Cerebellar cortex (tissue), 1 donor: ENCODE results near the gene LZTR1.

ENCODE experiments used
- DNase-seq: peaks from one replicate; pipeline ENCODE4 v3.0.0-alpha.2; 2015; ENCODE audit warnings: low spot score

The LZTR1 gene

GRCh38 chr22:20951151-20951931, 30.8 kb upstream of the LZTR1 start:
- no peak for DNase-seq

DNA sequence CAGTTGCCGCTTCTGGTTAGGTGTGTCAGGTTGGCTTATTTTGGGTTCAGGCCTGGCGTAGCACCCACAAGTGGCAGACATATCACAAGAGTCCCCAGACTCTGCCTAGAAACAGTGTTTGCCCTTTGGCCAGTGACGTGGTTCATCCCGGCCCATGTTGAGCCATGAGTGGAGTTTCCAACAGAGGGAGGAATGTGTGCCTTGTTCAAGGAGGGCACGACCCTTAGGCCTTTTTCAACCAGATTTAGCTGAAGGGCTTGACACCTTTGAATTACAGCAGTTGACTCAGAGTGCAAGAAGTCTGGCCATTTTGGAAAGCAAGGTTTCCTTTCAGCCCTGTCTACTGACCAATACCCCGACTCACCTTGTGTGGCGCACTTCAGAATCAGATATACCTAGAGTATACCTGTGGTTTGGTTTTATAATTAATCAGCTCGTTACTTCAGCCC, 30.1 kb upstream of the LZTR1 start:
- DNase-seq: no peak

GRCh38 chr22:20952544-20953341, 29.4 kb upstream of the LZTR1 start:
- no peak for DNase-seq

GRCh38 chr22:20953342-20953608, 28.8 kb upstream of the LZTR1 start:
- DNase-seq: no peak

GRCh38 chr22:20953668-20954500, 28.2 kb upstream of the LZTR1 start:
- DNase-seq: no peak

DNA sequence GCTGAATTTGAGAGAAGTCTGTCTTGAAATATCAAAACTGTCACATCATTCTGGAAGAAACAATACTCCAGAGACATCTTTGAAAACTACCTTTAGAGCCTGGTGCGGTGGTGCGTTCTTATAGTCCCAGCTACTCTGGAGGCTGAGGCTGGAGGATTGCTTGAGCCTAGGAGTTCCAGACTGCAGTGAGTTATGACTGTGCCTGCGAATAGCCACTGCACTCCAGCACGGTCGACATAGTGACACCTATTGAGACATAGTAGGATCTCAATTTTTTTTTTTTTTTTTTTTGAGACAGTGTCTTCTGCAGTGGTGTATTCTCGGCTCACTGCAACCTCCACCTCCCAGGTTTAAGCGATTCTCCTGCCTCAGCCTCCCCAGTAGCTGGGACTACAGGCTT, 26.5 kb upstream of the LZTR1 start:
- DNase-seq: no peak

- DNase-seq: peak; percentile 61
Measured at GRCh38 chr22:20956258-20957101, 25.6 kb upstream of the LZTR1 start.

DNA sequence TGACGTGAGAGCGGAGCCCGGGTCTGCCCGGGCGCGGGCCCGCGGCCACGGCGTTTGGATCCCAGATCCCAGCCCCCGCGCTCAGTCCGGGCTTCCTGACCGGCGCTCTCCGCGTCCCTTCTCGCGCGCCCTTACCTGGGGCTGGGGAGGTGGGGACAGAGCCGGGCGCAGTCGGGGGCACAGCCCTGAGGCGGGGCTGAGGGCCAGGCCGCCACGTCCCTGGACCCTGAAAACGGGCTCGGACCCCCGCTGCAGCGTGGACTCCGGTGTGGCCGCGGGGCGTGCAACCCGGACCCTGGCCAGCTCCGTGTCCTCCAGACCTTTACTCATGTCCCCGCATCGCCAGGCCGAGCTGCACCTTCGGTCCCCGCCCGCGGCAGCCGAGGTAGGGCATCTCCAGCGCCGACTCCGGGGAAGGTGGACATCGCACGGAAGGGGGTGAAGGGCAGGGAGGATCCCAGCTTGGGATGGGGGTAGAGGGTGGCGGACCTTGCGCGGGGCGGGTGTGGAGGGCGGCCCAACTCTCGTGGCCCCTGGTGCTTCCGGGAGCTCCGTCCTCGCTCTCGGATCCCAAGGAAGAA, 24.9 kb upstream of the LZTR1 start:
- no peak for DNase-seq

DNA sequence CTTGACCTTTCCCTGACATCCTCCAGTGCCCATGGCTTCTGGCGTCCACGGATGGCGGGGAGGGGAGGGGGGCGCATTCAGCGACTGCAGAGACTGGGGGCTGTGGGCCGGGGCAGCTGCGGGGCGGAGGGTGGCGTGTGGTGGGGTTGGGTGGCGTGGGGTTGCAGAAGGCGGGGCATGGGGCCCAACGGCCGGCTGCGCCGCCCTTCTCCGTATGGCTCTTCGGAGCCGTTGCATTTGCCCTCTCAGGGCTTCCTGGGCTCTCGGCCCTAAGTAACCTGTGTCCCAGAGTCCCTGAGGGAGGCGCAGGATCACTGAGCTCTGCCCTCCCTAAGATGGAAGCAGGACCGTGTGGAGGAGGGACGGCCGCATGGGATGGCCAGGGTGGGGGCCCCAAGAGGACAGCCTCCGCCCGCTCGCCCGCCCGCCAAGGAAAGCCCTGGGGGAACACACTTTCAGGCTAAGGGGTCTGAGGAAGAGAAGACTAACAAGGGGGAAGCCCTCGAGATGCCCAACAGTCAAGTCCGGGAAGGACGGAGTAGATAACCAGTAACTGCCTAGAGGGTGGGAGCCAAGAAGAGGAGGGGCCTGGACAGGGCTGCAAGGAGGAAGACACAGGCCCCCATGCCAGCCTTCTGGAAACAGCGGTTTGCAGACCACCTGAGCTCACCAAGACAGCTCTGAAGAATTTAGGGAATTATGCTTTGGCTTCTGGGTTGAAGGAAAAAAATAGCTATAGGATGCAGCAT, 24.2 kb upstream of the LZTR1 start:
- peak; percentile 68 for DNase-seq

DNA sequence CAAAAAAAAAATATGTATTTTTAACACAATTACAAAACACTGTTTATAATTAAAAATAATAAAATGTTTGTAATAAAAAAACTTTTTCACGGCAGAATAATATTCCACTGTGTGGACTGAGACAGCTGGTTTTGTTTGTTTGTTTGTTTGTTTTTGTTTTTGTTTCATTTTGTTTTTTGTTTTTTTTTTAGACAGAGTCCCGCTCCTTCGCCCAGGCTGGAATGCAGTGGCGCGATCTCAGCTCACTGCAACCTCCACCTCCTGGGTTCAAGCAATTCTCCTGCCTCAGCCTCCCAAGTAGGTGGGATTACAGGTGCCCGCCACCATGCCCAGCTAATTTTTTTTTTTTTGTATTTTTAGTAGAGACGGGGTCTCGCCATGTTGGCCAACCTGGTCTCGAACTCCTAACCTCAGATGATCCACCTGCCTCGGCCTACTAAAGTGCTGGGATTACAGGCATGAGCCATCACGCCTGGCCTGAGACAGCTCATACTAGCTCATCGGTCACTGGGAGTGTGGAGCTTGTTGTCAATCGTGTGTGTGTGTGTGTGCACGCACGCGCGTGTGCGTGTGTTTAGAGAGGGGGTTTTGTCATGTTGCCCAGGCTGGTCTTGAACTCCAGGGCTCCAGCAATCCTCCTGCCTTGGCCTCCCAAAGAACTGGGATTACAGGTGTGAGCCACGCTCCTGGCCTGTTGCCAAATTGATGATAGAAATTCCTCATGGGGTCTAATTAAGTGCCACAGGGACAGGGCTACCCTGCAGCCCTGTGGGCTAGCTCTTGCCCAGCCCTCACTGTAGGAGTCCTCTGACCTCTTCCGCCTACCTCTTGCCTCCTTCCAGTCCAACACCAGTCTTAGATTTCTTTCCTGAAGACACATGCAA, 22.3 kb upstream of the LZTR1 start:
- no peak for DNase-seq

GRCh38 chr22:20960609-20961008, 21.5 kb upstream of the LZTR1 start:
- no peak for DNase-seq

DNA sequence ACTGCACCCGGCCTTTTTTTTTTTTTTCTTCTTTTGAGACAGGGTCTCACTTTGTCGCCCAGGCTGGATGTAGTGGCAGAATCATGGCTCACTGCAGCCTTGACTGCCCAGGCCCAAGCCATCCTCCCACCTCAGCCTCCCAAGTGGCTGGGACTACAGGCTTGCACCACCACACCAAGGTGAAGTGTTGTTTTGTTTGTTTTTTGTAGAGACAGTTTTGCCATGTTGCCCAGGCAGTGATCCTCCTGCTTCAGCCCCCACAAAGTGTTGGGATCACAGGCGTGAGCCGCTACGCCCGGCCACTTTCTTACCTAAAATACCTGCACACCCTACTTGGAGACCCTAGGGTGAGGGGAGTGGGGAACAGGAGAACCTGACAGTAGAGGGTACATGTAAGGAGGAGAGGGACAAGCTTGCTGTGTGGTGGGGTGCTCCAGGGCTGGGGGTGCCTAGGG, 19.6 kb upstream of the LZTR1 start:
- no peak for DNase-seq

GRCh38 chr22:20963201-20964052, 18.7 kb upstream of the LZTR1 start:
- no peak for DNase-seq

DNA sequence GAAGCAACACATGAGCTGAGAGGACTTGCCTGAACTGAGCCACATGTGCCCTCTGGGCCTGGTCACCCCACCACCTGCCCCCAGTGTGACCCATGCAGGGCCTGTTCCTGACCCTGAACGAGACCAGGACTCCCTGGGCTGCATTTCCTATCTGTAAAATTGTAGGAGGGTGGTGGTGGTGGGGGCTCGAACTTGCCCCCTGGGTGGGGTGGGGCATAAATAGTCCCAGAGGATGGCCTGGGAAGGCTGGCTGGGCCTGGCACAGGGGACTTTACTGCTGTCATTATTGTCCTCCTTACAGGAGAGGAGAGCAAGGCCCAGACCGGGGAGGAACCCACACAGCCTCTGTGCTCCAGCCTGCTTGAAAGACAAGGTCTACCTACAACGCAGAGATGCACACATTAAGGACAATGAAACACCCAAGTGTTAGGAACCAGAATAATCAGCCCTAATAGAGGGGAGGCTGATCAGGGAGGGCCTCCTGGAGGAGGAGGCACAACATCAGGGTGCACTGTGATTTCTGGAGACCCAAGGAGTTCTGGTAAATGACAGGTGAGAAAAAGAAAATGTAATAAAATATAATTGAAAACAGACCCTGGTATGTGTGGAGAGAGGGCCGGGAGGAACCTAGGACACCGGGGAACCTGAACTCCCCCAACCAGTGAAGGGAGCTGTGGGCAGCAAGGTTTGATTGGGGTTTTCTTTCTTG, 17.9 kb upstream of the LZTR1 start:
- no peak for DNase-seq

DNA sequence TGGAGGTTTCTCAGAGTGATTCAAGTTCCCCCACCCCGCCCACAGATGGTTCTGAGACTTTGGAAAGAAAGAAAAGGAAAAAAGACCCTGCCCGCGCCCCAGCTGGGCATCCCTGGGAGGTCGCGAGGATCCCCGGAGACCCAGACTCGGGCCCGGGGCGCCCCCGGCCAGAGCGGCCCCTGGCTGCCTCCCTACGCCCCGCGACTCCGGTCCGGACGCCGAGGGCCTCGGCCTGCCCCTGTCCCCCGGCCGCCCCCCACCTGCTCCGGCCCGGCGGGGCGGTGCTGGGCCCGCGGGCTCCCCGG, 17.3 kb upstream of the LZTR1 start:
- DNase-seq: no peak

GRCh38 chr22:20965104-20965887, 16.8 kb upstream of the LZTR1 start:
- no peak for DNase-seq
